Aorta (tissue), 5 donors: ENCODE results near the gene CPTP. TPM values are rescaled to one million over a fixed set of nuclear protein-coding genes. Genes with fewer than 3 reads are reported as not detected.

Experiments
- ATAC-seq: fragments of 200-7000 bp; cut with Tn5 transposase; one replicate; pipeline ENCODE4 v1.9.1; 2022; ENCODE audit warnings: moderate library complexity; ENCODE audit not compliant: low FRiP score
- DNase-seq, 2 donors: peaks; one replicate each; pipeline ENCODE4 v3.0.0-alpha.2; 2020
- H3K27ac ChIP-seq, 2 donors: one replicate each; pipeline ENCODE4 v1.5.1; 2013; ENCODE audit warnings: low read length in 2 of 2, mild to moderate bottlenecking in 2 of 2, moderate library complexity in 2 of 2, control low read depth in 1 of 2, inconsistent platforms in 1 of 2, low read depth in 1 of 2
- H3K27me3 ChIP-seq, 2 donors: one replicate each; pipeline ENCODE4 v1.6.1; 2013; ENCODE audit warnings: control low read depth in 1 of 2, low read length in 1 of 2, mild to moderate bottlenecking in 1 of 2, moderate library complexity in 1 of 2; ENCODE audit not compliant: insufficient read depth in 2 of 2, control insufficient read depth in 1 of 2
- H3K36me3 ChIP-seq, 2 donors: one replicate each; pipeline ENCODE4 v1.6.1; 2013; ENCODE audit warnings: control low read depth in 1 of 2, low read length in 1 of 2, mild to moderate bottlenecking in 1 of 2; ENCODE audit not compliant: insufficient read depth in 2 of 2, control insufficient read depth in 1 of 2
- H3K4me1 ChIP-seq, 2 donors: one replicate each; pipeline ENCODE4 v1.6.1; 2013; ENCODE audit warnings: low read length in 2 of 2, control low read depth in 1 of 2, mild to moderate bottlenecking in 1 of 2, moderate library complexity in 1 of 2; ENCODE audit not compliant: insufficient read depth in 2 of 2, control insufficient read depth in 1 of 2
- H3K4me3 ChIP-seq, 2 donors: one replicate each; pipeline ENCODE4 v1.5.1; 2013; ENCODE audit warnings: low read length in 2 of 2, control low read depth in 1 of 2, mild to moderate bottlenecking in 1 of 2
- H3K9me3 ChIP-seq: one replicate; pipeline ENCODE4 v1.6.1; 2013; ENCODE audit warnings: mild to moderate bottlenecking, low read length; ENCODE audit not compliant: control insufficient read depth
- WGBS, 2 donors: extraction: QIAGEN DNeasy Blood & Tissue Kit; methylation state at CpG; one replicate each; pipeline ENCODE4 v1.1.7; 2013; 5-methylcytosine and 5-hydroxymethylcytosine counted together
- intact Hi-C, 2 donors: fragments of 100-400 bp; cut with DNase I; formaldehyde crosslinking; loops; one replicate each; pipeline versions ENCODE4 v1.14.2 to v1.15.0; 2022
- polyA plus RNA-seq, 2 donors: library from polyadenylated mRNA; stranded (reverse); fragments of 200-250 nt; gene quantifications; one replicate each; pipeline ENCODE4 v1.2.3, GENCODE V29; 2013
- total RNA-seq, 2 donors: library from RNA; stranded (reverse); fragmentation: NEBNext Ultra II Directional; extraction: Animal tissue kit (Norgen Biotek cat#: 25700); gene quantifications; one replicate each; pipeline ENCODE4 v1.2.1, GENCODE V29; 2021
- donor health status: healthy with polysubstance abuse.
- donor health status: Bipolar disorder and iron deficiency.
- donor health status: DM: no; HTN: no; CAD: no.
- donor health status: DM: no; HTN: no; CAD: no.
- donor health status: DM: yes; HTN: yes; CAD: no.

CPTP gene
- total and polyA plus RNA-seq, 4 donors = 12.9 to 16.4 (median 14.4) TPM

- no peaks in the 10 kb centered on the region for H3K36me3 ChIP-seq
- peak overlapping the region; percentile 45 to 98 for H3K27ac ChIP-seq
- peak in 1 of 2 donors; percentile 83 for DNase-seq
- no peaks in the 10 kb centered on the region for H3K27me3 ChIP-seq
- H3K4me1 ChIP-seq = no peaks in the 10 kb centered on the region
- H3K9me3 ChIP-seq = no peaks in the 10 kb centered on the region
- intact Hi-C loops = no loop called here
- 16 to 17% methylated on average over 25 to 28 of the region's 28 CpGs for WGBS, 2 donors
- no peak overlapping the region for H3K4me3 ChIP-seq
- ATAC-seq = peak; percentile 45
Measured at GRCh38 chr1:1359664-1360468, 35.3 kb downstream of the CPTP start.

- Histone ChIP-seq H3K9me3 (no peaks in the 10 kb centered on the region), H3K4me3 (no peak overlapping the region), H3K36me3 (no peaks in the 10 kb centered on the region), H3K27ac (peak overlapping the region; percentile 45 to 49), H3K4me1 (no peaks in the 10 kb centered on the region), H3K27me3 (no peaks in the 10 kb centered on the region)
- ATAC-seq = peak; percentile 80
- 48 to 51% methylated on average over 20 of the region's 20 CpGs for WGBS, 2 donors
- intact Hi-C loops = no loop called here
- DNase-seq = peak; percentile 93
Measured at GRCh38 chr1:1360506-1361169, 36.0 kb downstream of the CPTP start.

- no peaks in the 10 kb centered on the region for H3K27me3 ChIP-seq
- DNase-seq (peak in 1 of 2 donors; percentile 74), ATAC-seq (no peak)
- WGBS, 2 donors = 74% methylated on average over 35 of the region's 35 CpGs
- no peaks in the 10 kb centered on the region for H3K9me3 ChIP-seq
- intact Hi-C loops = no loop called here
- no peak overlapping the region for H3K4me3 ChIP-seq
- no peaks in the 10 kb centered on the region for H3K4me1 ChIP-seq
- peak overlapping the region in 1 of 2 donors; percentile 49 for H3K27ac ChIP-seq
- no peaks in the 10 kb centered on the region for H3K36me3 ChIP-seq
Measured at GRCh38 chr1:1361233-1361981, 36.8 kb downstream of the CPTP start.

GRCh38 chr1:1361982-1362423 lies 37.4 kb downstream of the CPTP start:
- Histone ChIP-seq H3K27ac (no peak overlapping the region), H3K4me3 (no peak overlapping the region), H3K36me3 (no peaks in the 10 kb centered on the region), H3K9me3 (no peaks in the 10 kb centered on the region), H3K27me3 (no peaks in the 10 kb centered on the region), H3K4me1 (no peaks in the 10 kb centered on the region)
- DNase-seq (peak; percentile 69 to 78), ATAC-seq (no peak)
- 31 to 47% methylated on average over 13 of the region's 13 CpGs for WGBS, 2 donors
- intact Hi-C loops = no loop called here

GRCh38 chr1:1364266-1364665 lies 39.7 kb downstream of the CPTP start:
- 84 to 85% methylated on average over 14 of the region's 14 CpGs for WGBS, 2 donors
- H3K27me3 ChIP-seq = no peaks in the 10 kb centered on the region
- intact Hi-C loops = no loop called here
- H3K27ac ChIP-seq = no peak overlapping the region
- H3K36me3 ChIP-seq = no peaks in the 10 kb centered on the region
- no peaks in the 10 kb centered on the region for H3K4me1 ChIP-seq
- no peak for DNase-seq
- H3K4me3 ChIP-seq = no peak overlapping the region
- ATAC-seq = no peak
- H3K9me3 ChIP-seq = no peaks in the 10 kb centered on the region

- Histone ChIP-seq H3K36me3 (no peaks in the 10 kb centered on the region), H3K27ac (no peak overlapping the region), H3K4me3 (no peak overlapping the region), H3K4me1 (no peaks in the 10 kb centered on the region), H3K9me3 (no peaks in the 10 kb centered on the region), H3K27me3 (no peaks in the 10 kb centered on the region)
- no peak for ATAC-seq
- WGBS, 2 donors = 83 to 85% methylated on average over 10 of the region's 10 CpGs
- DNase-seq = no peak
- intact Hi-C loops = no loop called here
Measured at GRCh38 chr1:1365875-1366698, 41.5 kb downstream of the CPTP start.

- Histone ChIP-seq H3K36me3 (no peaks in the 10 kb centered on the region), H3K27me3 (no peaks in the 10 kb centered on the region), H3K4me1 (no peaks in the 10 kb centered on the region), H3K4me3 (no peak overlapping the region), H3K9me3 (no peaks in the 10 kb centered on the region), H3K27ac (no peak overlapping the region)
- DNase-seq = no peak
- WGBS, 2 donors = 97 to 98% methylated on average over 3 of the region's 3 CpGs
- intact Hi-C loops = no loop called here
- ATAC-seq = no peak
Measured at GRCh38 chr1:1366699-1367066, 42.1 kb downstream of the CPTP start.

- Histone ChIP-seq H3K4me3 (no peak overlapping the region), H3K27me3 (no peaks in the 10 kb centered on the region), H3K27ac (no peak overlapping the region), H3K4me1 (no peaks in the 10 kb centered on the region), H3K36me3 (no peaks in the 10 kb centered on the region), H3K9me3 (no peaks in the 10 kb centered on the region)
- ATAC-seq (no peak), DNase-seq (no peak)
- intact Hi-C loops = no loop called here
- 97 to 98% methylated on average over 5 of the region's 5 CpGs for WGBS, 2 donors
Measured at GRCh38 chr1:1367315-1367714, 42.7 kb downstream of the CPTP start.
